Stimulated activated naive CD8-positive, alpha-beta T cell treated with anti-CD3 and anti-CD28 coated beads, Interleukin-15, Interleukin-2, amounts not matched to agents 100 U/mL and 50 U/mL, for 24 hours (primary cell): ENCODE results near the gene ANKLE2.
A peak's percentile ranks its signal among the peaks of the same experiment; 100 is the strongest.

Experiments used
- ATAC-seq: fragments of 150-1000 bp; cut with Tn5 transposase; one replicate; pipeline ENCODE4 v1.10.0; 2021
- DNase-seq: peaks from one replicate; pipeline ENCODE4 v3.0.0; 2021

ANKLE2 gene

GRCh38 chr12:132687211-132688164 lies 74.1 kb downstream of the ANKLE2 start, which contains the start of the genes POLE and PXMP2:
Gene POLE, minus strand, starts transcription at chr12:132687342. Its CDS starts 27 bp downstream, at chr12:132687315.
Gene PXMP2, plus strand, starts transcription at chr12:132687587. Its CDS starts 84 bp downstream, at chr12:132687671.
- ATAC-seq (peak; percentile 96), DNase-seq (peak; percentile 97)

GRCh38 chr12:132686825-132687210 lies 74.8 kb downstream of the ANKLE2 start:
- DNase-seq (peak; percentile 47), ATAC-seq (peak; percentile 30)

GRCh38 chr12:132685400-132685799 lies 76.2 kb downstream of the ANKLE2 start:
- DNase-seq, result no peak
- no peak for ATAC-seq

- DNase-seq (no peak), ATAC-seq (no peak)
Observed at GRCh38 chr12:132677492-132677891, 84.1 kb downstream of the ANKLE2 start.

- DNase-seq (no peak), ATAC-seq (no peak)
Observed at GRCh38 chr12:132675757-132676432, 85.7 kb downstream of the ANKLE2 start.
